GM10847 (cell line): ENCODE measurements around the gene ATP4B.

ENCODE experiments used
- POLR2A ChIP-seq: IDR thresholded peaks from 2 replicates; pipeline ENCODE4 v1.6.1; 2011; ENCODE audit not compliant: insufficient read length; ENCODE audit errors: extremely low read depth

Gene ATP4B

GRCh38 chr13:113610266-113610665 lies 47.7 kb downstream of the ATP4B start:
- TF ChIP-seq POLR2A: no peak

GRCh38 chr13:113609616-113610015 lies 48.4 kb downstream of the ATP4B start:
- no peak for TF ChIP-seq POLR2A

- TF ChIP-seq POLR2A: no peak
Observed at GRCh38 chr13:113608967-113609533, 48.9 kb downstream of the ATP4B start.

- no peak for TF ChIP-seq POLR2A
Observed at GRCh38 chr13:113607889-113608635, 49.9 kb downstream of the ATP4B start.

- TF ChIP-seq POLR2A: no peak
Observed at GRCh38 chr13:113607056-113607888, 50.7 kb downstream of the ATP4B start.

GRCh38 chr13:113605866-113606438 lies 52.0 kb downstream of the ATP4B start:
- TF ChIP-seq POLR2A: no peak

GRCh38 chr13:113605461-113605860 lies 52.5 kb downstream of the ATP4B start:
- TF ChIP-seq POLR2A: no peak

GRCh38 chr13:113604186-113604585 lies 53.8 kb downstream of the ATP4B start:
- TF ChIP-seq POLR2A: no peak

GRCh38 chr13:113603116-113603710 lies 54.8 kb downstream of the ATP4B start:
- TF ChIP-seq POLR2A: no peak

- TF ChIP-seq POLR2A: no peak
Observed at GRCh38 chr13:113602291-113602988, 55.6 kb downstream of the ATP4B start.

GRCh38 chr13:113601166-113602070 lies 56.6 kb downstream of the ATP4B start:
- TF ChIP-seq POLR2A: no peak

- no peak for TF ChIP-seq POLR2A
Observed at GRCh38 chr13:113599391-113599790, 58.6 kb downstream of the ATP4B start.
